WTC11 (cell line): ENCODE measurements around the gene SAMD4A. TPM values are rescaled to one million over a fixed set of nuclear protein-coding genes. Genes with fewer than 3 reads are reported as not detected.

Experiments used
- ATAC-seq: fragments of 200-7000 bp; cut with Tn5 transposase; 2 replicates; pipeline ENCODE4 v1.10.0; 2021; ENCODE audit warnings: mild to moderate bottlenecking, moderate library complexity
- CTCF ChIA-PET: fragments of 300-600 bp; sonication (Branson Sonifier 250); formaldehyde crosslinking; loops from one replicate; lab custom pipeline; 2021; ENCODE audit warnings: antibody characterized with exemption; lab: Charles Lee
- POLR2A ChIA-PET: fragments of 350-600 bp; sonication (Branson Sonifier 250); formaldehyde crosslinking; loops from one replicate; lab custom pipeline; 2021; ENCODE audit warnings: antibody characterized with exemption; lab: Charles Lee
- DNase-seq: peaks from one replicate; pipeline ENCODE4 v3.0.0; 2021; ENCODE audit warnings: low spot score
- H3K27ac Mint-ChIP-seq: 2 replicates; pipeline ENCODE4 v1.8.0; 2021; ENCODE audit warnings: mixed read lengths
- H3K27me3 Mint-ChIP-seq: 2 replicates; pipeline ENCODE4 v1.8.0; 2021; ENCODE audit warnings: low read depth, mild to moderate bottlenecking, moderate library complexity, mixed read lengths
- H3K36me3 Mint-ChIP-seq: 2 replicates; pipeline ENCODE4 v1.8.0; 2021; ENCODE audit warnings: mixed read lengths
- H3K4me1 Mint-ChIP-seq: 2 replicates; pipeline ENCODE4 v1.8.0; 2022; ENCODE audit warnings: mixed read lengths
- H3K4me3 Mint-ChIP-seq: 2 replicates; pipeline ENCODE4 v1.8.0; 2021; ENCODE audit warnings: mild to moderate bottlenecking, moderate library complexity, mixed read lengths
- H3K9me3 Mint-ChIP-seq: 2 replicates; pipeline ENCODE4 v1.8.0; 2021; ENCODE audit warnings: mixed read lengths
- CBFB ChIP-seq: sonication (generic); formaldehyde crosslinking; IDR thresholded peaks from 2 replicates; pipeline ENCODE4 v1.8.1; 2022; ENCODE audit warnings: mild to moderate bottlenecking, low read depth, missing genetic modification reagents
- ELF4 ChIP-seq: sonication (generic); formaldehyde crosslinking; IDR thresholded peaks from 2 replicates; pipeline ENCODE4 v1.8.1; 2022; ENCODE audit warnings: low read depth, mild to moderate bottlenecking, moderate library complexity, missing genetic modification reagents
- MYBL2 ChIP-seq: sonication (generic); formaldehyde crosslinking; IDR thresholded peaks from 2 replicates; pipeline ENCODE4 v1.8.1; 2023; ENCODE audit warnings: mild to moderate bottlenecking, moderate library complexity, missing genetic modification reagents
- NR3C1 ChIP-seq: sonication (generic); formaldehyde crosslinking; conservative IDR thresholded peaks from 2 replicates; pipeline ENCODE4 v1.8.1; 2023; ENCODE audit warnings: low read depth, mild to moderate bottlenecking, missing genetic modification reagents
- PRRX2 ChIP-seq: fragments of 250-450 bp; sonication (Bioruptor Pico); IDR thresholded peaks from 2 replicates; pipeline ENCODE4 v1.8.0; 2021; ENCODE audit warnings: mild to moderate bottlenecking
- TP53 ChIP-seq: sonication (generic); formaldehyde crosslinking; IDR thresholded peaks from 2 replicates; pipeline ENCODE4 v1.8.1; 2023; ENCODE audit warnings: mild to moderate bottlenecking, missing genetic modification reagents
- ZNF219 ChIP-seq: sonication (generic); formaldehyde crosslinking; IDR thresholded peaks from 2 replicates; pipeline ENCODE4 v1.8.0; 2023; ENCODE audit warnings: missing genetic modification reagents, mild to moderate bottlenecking, borderline replicate concordance
- ZNF416 ChIP-seq: fragments of 250-450 bp; sonication (Bioruptor Pico); IDR thresholded peaks from 2 replicates; pipeline ENCODE4 v1.9.0; 2021; ENCODE audit warnings: mild to moderate bottlenecking, inconsistent platforms
- ZNF671 ChIP-seq: fragments of 250-450 bp; sonication (Bioruptor Pico); IDR thresholded peaks from 2 replicates; pipeline ENCODE4 v1.8.0; 2021; ENCODE audit warnings: mild to moderate bottlenecking
- total RNA-seq: library from RNA; stranded (reverse); gene quantifications from 3 replicates; pipeline ENCODE4 v1.2.3, GENCODE V29; 2021
- TF ChIP-seq, protein P1 (sequence below): sonication (generic); formaldehyde crosslinking; IDR thresholded peaks from 2 replicates; pipeline ENCODE4 v1.8.0; 2022; ENCODE audit warnings: mild to moderate bottlenecking, missing genetic modification reagents
- TF ChIP-seq, protein P2 (sequence below): fragments of 250-450 bp; sonication (Bioruptor Pico); conservative IDR thresholded peaks from 2 replicates; pipeline ENCODE4 v1.9.0; 2021; ENCODE audit warnings: mild to moderate bottlenecking
- TF ChIP-seq, protein P3 (sequence below): sonication (generic); formaldehyde crosslinking; IDR thresholded peaks from 2 replicates; pipeline ENCODE4 v1.8.1; 2022; ENCODE audit warnings: low read depth, missing genetic modification reagents, borderline replicate concordance
- TF ChIP-seq, protein P4 (sequence below): sonication (generic); formaldehyde crosslinking; IDR thresholded peaks from 2 replicates; pipeline ENCODE4 v1.8.1; 2023; ENCODE audit warnings: mild to moderate bottlenecking, missing genetic modification reagents
- TF ChIP-seq, protein P5 (sequence below): sonication (generic); formaldehyde crosslinking; IDR thresholded peaks from 2 replicates; pipeline ENCODE4 v1.8.1; 2023; ENCODE audit warnings: mild to moderate bottlenecking, missing genetic modification reagents, borderline replicate concordance
- TF ChIP-seq, protein P6 (sequence below): sonication (generic); formaldehyde crosslinking; IDR thresholded peaks from 2 replicates; pipeline ENCODE4 v1.8.1; 2023; ENCODE audit warnings: mild to moderate bottlenecking, missing genetic modification reagents

The SAMD4A gene
- total RNA-seq, 1 experiment from 2014 or later, result 6.0 TPM

DNA sequence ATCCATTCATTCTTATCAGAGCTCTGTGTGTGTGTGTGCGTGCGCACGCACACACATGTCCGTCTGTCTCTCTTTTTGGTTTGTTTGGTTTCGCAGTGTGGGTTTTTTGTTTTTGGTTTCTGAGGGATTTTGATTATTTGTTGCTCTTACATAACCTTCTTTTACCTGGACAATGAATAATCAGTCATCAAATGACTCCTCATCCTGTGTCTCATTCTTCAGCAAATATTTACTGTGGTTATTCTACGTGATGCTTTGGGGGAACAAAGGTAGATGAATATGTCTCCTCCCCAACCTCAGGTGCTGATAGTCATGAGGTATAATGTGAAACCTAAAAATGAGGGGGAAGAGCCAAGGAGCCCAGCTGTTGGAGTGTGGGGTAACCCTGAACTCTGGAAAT, 92.4 kb downstream of the SAMD4A start:
- Mint-ChIP-seq H3K36me3 (no peaks in the 10 kb centered on the region), H3K27ac (no peak overlapping the region), H3K27me3 (no peaks in the 10 kb centered on the region; the same call in 1 of the 2 replicates), H3K9me3 (no peaks in the 10 kb centered on the region), H3K4me1 (0 out of 2 replicates have a peak, but pooled peaks cover 5% of the 10 kb centered on the region), H3K4me3 (no peak overlapping the region)
- TF ChIP-seq ELF4 (CRISPR knock-in tag) (no peak), TP53 (no peak), CBFB (CRISPR knock-in tag) (no peak), PRRX2 (CRISPR knock-in tag) (no peak), ZNF219 (CRISPR knock-in tag) (no peak), NR3C1 (CRISPR knock-in tag) (no peak), ZNF671 (CRISPR knock-in tag) (no peak), ZNF416 (CRISPR knock-in tag) (no peak), MYBL2 (CRISPR knock-in tag) (no peak)
- TF ChIP-seq, protein P1, sequence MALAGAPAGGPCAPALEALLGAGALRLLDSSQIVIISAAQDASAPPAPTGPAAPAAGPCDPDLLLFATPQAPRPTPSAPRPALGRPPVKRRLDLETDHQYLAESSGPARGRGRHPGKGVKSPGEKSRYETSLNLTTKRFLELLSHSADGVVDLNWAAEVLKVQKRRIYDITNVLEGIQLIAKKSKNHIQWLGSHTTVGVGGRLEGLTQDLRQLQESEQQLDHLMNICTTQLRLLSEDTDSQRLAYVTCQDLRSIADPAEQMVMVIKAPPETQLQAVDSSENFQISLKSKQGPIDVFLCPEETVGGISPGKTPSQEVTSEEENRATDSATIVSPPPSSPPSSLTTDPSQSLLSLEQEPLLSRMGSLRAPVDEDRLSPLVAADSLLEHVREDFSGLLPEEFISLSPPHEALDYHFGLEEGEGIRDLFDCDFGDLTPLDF, result no peak
- TF ChIP-seq, protein P2, sequence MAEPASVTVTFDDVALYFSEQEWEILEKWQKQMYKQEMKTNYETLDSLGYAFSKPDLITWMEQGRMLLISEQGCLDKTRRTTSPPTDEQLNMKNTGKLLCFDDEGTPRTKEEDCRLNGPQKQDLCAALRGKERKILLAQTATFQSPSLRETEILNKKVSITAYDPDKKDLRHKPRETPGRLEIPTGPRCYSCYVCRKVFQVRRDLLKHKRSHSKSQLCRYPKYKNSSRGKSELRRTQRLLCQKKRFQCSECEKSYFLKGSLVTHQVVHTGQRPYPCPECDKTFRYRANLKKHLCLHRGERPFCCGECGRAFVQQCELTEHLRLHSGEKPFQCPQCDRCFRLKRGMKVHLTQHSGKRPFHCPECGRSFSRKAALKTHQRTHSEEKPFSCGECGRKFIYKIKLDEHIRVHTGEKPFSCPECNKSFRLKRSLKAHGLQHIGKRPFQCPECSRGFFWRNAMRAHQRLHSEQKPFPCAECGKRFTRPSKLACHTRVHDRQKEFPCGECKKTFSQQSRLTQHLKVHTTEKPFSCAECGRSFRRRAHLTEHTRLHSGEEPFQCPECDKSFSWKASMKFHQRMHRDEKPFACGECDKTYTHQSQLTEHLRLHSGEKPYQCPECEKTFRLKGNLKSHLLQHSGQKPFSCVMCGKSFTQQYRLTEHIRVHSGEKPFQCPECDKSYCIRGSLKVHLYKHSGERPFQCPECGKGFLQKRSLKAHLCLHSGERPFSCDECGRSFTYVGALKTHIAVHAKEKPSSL (CRISPR knock-in tag), result no peak
- TF ChIP-seq, protein P3, sequence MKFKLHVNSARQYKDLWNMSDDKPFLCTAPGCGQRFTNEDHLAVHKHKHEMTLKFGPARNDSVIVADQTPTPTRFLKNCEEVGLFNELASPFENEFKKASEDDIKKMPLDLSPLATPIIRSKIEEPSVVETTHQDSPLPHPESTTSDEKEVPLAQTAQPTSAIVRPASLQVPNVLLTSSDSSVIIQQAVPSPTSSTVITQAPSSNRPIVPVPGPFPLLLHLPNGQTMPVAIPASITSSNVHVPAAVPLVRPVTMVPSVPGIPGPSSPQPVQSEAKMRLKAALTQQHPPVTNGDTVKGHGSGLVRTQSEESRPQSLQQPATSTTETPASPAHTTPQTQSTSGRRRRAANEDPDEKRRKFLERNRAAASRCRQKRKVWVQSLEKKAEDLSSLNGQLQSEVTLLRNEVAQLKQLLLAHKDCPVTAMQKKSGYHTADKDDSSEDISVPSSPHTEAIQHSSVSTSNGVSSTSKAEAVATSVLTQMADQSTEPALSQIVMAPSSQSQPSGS (CRISPR knock-in tag), result no peak
- TF ChIP-seq, protein P4, sequence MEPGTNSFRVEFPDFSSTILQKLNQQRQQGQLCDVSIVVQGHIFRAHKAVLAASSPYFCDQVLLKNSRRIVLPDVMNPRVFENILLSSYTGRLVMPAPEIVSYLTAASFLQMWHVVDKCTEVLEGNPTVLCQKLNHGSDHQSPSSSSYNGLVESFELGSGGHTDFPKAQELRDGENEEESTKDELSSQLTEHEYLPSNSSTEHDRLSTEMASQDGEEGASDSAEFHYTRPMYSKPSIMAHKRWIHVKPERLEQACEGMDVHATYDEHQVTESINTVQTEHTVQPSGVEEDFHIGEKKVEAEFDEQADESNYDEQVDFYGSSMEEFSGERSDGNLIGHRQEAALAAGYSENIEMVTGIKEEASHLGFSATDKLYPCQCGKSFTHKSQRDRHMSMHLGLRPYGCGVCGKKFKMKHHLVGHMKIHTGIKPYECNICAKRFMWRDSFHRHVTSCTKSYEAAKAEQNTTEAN, result no peak
- TF ChIP-seq, protein P5, sequence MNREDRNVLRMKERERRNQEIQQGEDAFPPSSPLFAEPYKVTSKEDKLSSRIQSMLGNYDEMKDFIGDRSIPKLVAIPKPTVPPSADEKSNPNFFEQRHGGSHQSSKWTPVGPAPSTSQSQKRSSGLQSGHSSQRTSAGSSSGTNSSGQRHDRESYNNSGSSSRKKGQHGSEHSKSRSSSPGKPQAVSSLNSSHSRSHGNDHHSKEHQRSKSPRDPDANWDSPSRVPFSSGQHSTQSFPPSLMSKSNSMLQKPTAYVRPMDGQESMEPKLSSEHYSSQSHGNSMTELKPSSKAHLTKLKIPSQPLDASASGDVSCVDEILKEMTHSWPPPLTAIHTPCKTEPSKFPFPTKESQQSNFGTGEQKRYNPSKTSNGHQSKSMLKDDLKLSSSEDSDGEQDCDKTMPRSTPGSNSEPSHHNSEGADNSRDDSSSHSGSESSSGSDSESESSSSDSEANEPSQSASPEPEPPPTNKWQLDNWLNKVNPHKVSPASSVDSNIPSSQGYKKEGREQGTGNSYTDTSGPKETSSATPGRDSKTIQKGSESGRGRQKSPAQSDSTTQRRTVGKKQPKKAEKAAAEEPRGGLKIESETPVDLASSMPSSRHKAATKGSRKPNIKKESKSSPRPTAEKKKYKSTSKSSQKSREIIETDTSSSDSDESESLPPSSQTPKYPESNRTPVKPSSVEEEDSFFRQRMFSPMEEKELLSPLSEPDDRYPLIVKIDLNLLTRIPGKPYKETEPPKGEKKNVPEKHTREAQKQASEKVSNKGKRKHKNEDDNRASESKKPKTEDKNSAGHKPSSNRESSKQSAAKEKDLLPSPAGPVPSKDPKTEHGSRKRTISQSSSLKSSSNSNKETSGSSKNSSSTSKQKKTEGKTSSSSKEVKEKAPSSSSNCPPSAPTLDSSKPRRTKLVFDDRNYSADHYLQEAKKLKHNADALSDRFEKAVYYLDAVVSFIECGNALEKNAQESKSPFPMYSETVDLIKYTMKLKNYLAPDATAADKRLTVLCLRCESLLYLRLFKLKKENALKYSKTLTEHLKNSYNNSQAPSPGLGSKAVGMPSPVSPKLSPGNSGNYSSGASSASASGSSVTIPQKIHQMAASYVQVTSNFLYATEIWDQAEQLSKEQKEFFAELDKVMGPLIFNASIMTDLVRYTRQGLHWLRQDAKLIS (CRISPR knock-in tag), result no peak
- TF ChIP-seq, protein P6, sequence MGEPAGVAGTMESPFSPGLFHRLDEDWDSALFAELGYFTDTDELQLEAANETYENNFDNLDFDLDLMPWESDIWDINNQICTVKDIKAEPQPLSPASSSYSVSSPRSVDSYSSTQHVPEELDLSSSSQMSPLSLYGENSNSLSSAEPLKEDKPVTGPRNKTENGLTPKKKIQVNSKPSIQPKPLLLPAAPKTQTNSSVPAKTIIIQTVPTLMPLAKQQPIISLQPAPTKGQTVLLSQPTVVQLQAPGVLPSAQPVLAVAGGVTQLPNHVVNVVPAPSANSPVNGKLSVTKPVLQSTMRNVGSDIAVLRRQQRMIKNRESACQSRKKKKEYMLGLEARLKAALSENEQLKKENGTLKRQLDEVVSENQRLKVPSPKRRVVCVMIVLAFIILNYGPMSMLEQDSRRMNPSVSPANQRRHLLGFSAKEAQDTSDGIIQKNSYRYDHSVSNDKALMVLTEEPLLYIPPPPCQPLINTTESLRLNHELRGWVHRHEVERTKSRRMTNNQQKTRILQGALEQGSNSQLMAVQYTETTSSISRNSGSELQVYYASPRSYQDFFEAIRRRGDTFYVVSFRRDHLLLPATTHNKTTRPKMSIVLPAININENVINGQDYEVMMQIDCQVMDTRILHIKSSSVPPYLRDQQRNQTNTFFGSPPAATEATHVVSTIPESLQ (CRISPR knock-in tag), result no peak
- POLR2A ChIA-PET, result no interaction called here
- DNase-seq (no peak), ATAC-seq (no peak)
- CTCF ChIA-PET, result no interaction called here
